GM21737 (cell line): ENCODE data around the gene DTYMK.

ENCODE experiments used
- ATAC-seq: cut with Tn5 transposase; IDR thresholded peaks from one replicate; pipeline ENCODE4 v1.9.1; 2021; ENCODE audit warnings: mild to moderate bottlenecking, moderate library complexity; ENCODE audit not compliant: unreplicated experiment

DTYMK gene

DNA sequence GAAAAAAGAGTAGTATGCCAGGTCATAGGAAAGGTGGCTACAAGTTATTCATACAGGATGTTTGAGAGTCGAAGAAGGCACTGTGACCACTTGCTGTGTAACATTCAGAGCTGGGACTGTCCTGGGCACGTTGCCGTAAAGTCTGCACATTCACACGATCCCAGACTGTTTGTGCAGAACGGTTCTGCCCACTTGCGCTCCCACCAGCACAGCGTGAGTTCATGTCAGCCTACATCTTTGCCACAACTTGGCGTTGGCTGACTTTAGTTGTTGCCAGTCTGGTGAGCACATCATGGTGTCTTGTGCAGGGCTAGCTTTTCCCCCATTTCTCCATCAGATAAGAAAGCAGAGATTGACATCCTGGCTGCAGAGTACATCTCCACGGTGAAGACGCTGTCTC lies 22.3 kb upstream of the DTYMK start:
- ATAC-seq: no peak

DNA sequence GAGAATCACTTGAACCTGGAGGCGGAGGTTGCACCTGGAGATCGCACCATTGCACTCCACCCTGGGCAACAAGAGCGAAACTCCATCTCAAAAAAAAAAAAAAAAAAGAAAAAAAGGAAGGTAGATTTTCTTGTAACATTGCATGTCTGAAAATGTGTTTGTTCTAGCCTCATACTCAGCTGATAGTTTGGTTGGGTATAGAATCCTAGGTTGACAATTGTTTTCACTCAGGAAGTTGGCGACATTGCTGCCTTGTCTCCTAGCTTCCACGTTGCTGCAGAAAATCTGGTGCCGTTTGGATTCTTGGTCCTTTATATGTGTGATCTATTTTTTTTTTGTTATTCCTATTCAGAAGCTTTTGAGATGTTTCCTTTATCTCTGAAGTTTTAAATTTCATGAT lies 19.9 kb upstream of the DTYMK start:
- no peak for ATAC-seq

DNA sequence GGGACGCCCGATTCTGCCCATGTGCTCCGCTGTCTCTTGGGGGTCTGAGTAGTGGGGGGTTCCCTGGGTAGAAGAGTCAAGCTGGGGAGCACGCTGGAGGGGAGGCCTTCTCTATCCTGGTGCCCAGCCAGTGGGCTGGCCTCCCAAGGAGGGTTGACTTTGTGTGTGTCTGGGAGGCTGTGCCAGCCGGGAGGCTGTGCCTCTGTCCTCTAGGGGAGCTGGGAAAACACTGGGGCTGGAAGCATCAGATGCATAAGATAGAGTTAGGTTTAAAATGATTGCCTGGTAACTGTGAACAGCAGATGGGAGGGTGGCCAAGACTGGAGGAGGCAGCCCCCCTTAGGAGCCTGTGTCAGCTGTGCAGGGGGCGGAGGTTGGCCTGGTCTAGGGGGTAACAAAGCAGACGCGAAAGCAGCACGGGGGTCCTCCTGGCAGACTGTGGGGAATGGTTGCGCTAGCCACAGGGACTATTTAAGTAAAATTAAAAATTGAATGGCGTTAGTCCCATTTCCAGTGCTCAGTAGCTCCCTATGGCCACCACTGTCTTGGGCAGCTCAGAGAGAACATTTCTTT lies 16.5 kb upstream of the DTYMK start:
- ATAC-seq: no peak

- ATAC-seq: peak; percentile 63
Measured at GRCh38 chr2:241702155-241703031, 15.8 kb upstream of the DTYMK start.

DNA sequence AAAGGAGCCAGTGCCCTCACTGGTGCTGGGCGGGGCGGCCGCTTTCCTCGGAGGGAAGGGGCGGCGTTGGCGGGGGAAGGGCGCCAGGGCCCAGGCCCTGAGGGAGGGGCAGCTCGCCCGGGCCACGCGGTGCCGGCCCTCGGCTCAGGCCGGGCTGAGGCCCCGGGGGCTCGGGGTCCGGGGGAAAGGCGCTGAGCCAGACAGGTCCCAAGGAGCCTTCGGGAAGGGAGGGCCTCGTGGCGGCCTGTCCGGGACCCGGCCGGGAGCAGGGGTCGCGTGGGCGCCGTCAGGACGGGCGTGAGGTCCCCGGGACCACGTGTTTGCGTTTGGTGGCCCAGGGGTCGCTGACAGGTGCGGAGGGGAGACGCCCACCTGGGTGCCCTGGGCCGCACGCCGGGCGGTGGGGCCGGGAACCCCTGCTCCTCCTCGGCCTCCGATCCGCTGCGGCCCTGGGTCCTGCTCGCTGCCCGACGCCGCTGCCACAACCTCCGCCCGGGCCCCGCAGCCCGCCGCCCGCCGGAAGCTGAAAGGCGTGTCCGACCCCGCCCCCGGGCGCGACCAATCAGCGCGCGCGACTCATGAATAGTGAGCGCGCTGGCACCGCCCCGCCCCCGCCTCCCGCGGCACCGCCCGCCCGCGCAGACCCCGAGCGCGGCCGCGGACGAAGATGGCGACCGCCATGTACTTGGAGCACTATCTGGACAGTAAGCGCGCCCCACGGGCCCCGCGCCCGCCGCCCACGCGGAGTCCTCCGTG lies 15.0 kb upstream of the DTYMK start, which contains the start of gene ING5:
ING5 (plus strand) TSS at position 641 of the 756 bp plus-strand sequence; CDS start at position 668, 27 bp downstream.
- ATAC-seq: peak; percentile 52

- no peak for ATAC-seq
Measured at GRCh38 chr2:241701149-241701398, 14.5 kb upstream of the DTYMK start.

DNA sequence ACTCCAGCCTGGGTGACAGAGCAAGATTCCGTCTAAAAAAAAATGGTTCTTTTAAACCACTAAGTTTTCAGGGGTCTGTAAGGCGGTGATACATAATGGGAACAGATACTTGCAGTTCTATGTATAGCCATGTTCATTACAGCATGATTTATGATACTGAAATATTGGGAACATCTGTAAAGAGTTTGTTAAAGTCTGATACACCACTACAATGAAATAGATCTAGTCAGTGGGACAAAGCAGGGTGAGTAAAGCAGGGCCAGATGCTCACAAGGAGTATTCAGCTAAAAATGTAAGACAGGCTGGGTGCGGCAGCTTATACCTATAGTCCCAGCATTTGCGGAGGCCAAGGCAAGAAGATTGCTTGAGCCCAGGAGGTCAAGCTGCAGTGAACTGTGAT lies 9.0 kb upstream of the DTYMK start:
- no peak for ATAC-seq

GRCh38 chr2:241692448-241692847 lies 5.8 kb upstream of the DTYMK start:
- no peak for ATAC-seq

- ATAC-seq: no peak
Measured at GRCh38 chr2:241690202-241690717, 3.6 kb upstream of the DTYMK start.

- no peak for ATAC-seq
Measured at GRCh38 chr2:241689306-241689705, 2.7 kb upstream of the DTYMK start.

- ATAC-seq: peak; percentile 8
Measured at GRCh38 chr2:241686324-241686649, 328 bp downstream of the DTYMK start.

GRCh38 chr2:241680827-241681599 lies 5.6 kb downstream of the DTYMK start:
- no peak for ATAC-seq

DNA sequence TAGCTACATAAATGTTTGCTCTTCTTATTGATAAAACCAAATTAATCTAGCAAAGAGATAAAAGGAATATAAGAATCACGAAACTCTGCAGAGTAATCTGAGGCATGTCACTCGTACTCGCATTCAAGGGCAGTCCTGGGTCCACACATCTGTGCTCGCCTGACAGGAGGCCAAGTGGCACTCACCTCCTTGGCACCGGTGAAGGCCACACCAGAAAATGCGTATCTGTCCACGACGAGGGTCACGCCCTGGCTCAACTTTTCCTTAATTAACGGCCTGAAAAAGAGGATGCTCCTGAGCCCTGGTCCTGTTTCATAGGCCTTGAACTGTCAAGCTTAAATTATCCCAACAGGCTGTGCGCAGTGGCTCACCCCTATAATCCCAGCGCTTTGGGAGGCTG lies 6.6 kb downstream of the DTYMK start:
- no peak for ATAC-seq

DNA sequence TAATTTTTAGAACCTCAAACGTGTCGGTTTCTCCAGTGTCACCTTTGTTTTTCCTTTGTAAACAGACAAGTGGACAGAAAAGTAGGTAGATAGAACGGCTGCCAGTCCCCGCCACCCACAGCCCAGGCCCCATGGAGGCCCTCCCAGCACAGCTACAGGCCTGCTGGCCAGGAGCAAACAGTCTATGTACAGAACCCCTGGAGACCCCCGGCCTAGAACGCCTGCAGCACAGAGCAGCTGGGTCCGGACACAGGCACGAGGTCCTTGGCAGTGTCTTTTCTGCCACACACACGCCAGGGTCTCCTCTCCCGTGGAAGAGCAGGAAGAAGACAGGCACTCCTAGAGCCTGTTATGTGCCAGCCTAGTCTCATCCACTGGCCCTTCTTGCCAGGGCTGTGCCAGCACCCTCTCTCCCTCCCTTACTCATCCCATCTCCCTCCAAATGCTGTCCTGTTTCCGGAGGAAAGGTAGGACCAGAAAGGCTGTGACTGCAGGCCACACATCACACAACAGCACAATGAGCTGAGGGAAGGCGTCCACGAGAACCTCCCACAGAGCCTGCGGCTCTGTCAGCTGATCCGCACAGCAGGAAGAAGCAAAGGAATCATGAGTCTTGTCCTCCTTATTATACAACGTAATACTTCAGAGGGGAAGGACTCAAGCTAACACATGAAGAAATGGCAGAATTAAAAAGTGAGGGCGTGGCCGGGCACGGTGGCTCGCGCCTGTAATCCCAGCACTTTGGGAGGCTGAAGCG lies 7.7 kb downstream of the DTYMK start:
- ATAC-seq: no peak

GRCh38 chr2:241678307-241678706 lies 8.3 kb downstream of the DTYMK start:
- no peak for ATAC-seq

DNA sequence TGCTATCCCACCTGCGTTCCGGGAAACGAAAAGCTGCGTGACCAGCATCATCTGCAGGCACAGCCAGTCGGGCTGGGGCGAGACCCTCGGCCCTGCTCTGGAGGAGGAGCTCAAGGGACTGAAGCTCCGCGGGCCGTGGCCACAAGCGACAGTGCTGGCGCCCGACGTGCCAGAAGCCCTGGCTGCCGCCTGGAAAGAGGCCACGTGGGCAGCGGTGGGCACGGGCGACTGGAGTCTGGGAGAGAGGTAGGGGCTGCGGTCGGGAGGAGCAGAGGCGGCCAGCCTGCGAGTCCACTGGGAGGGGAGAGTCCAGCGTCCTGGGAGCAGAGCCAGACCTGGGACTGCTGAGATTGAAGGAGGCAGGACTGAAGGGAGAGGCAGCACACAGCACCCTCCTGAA lies 9.2 kb downstream of the DTYMK start:
- ATAC-seq: no peak

DNA sequence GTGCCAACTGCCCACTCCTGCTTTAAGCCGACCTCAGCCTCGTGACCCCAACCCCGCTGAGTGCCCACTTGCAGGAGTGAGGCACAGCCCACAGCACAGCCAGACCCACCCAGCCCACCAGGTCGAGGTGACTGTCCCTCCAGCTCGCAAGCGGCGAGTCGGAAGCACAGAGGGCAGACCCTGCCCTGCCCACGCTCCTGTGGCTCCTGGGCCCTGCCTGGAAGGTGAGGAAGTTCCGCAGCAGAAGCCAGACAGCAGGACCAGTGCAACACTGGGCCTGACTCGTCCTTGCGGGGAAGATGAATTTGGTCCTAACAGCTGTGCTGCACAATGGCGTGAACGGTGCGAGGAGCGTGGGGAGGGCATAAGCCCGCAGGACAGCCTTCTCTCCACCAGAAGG lies 9.9 kb downstream of the DTYMK start:
- ATAC-seq: no peak

GRCh38 chr2:241675885-241676284 lies 10.7 kb downstream of the DTYMK start:
- ATAC-seq: no peak

DNA sequence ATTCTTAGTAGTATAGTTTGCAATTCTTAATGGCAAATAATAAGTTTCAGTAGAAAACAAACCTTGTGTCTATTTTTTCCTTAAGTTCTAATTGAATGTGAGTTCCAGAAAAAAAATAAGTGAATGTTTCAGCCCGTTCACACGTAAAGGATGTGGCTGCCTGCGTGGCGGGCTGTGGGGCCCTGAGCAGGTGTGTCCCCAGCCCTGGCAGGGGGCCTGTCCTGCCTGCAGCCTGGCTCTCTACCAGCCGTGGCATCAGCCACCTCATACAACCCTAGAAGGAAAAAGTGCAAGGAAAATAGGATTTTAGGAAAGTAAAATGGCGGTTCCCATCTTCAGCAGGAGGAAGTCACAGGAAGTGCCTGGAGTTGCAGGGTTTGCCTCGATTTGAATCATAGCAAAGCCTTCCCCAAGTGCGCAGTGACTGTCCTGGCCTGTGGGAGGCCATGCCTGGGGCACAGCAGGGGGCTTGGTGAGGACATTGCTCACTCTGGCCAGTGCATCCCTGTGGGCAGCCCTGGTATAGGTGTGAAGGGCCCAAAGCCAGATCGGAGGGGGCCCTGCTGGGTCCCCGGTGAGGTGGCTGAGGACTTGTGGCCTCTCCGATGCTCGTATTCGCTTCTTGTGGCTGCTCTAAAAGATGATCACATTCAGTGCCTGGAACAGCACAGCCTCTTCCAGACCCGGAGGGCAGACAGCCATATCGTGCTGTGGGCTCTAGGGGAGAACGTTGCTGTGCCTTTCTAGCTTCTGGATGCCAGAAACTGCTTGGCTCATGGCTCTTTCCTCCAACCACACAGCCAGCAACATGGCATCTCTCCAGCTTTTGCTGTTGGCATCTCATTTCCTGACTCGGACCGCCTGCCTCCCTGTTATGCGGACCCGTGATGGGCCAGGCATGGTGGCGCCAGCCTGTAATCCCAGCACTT lies 12.6 kb downstream of the DTYMK start:
- ATAC-seq: no peak
